ENCODE results near the gene TNRC6C. TPM values are rescaled to one million over a fixed set of nuclear protein-coding genes. Genes with fewer than 3 reads are reported as not detected.

TNRC6C gene
- total RNA-seq, 3 donors from 2014 or later (not counting 1 experiment from before 2014, with no cell fraction given) = 74.3 to 100 (median 76.3) TPM

GRCh38 chr17:77916703-77917481, 41.6 kb upstream of the TNRC6C start:
- DNase-seq = peak in 1 of 2 donors; percentile 38
- WGBS (ENCODE audit: insufficient coverage) = 9% methylated on average over 17 of the region's 17 CpGs
- peaks cover 14 to 15% of the 10 kb centered on the region in 2 donors for H3K4me1 Mint-ChIP-seq

GRCh38 chr17:77919276-77919675, 39.2 kb upstream of the TNRC6C start:
- H3K4me3 ChIP-seq (ENCODE audit: low read length) = no peak overlapping the region
- Mint-ChIP-seq H3K36me3 (no peaks in the 10 kb centered on the region), H3K9me3 (no peaks in the 10 kb centered on the region), H3K27ac (no peak overlapping the region), H3K27me3 (ENCODE audit: low read depth in 2 of 2) (peaks cover 37 to 50% of the 10 kb centered on the region in 2 donors), H3K4me1 (peaks cover 14 to 15% of the 10 kb centered on the region in 2 donors), H3K4me3 (no peak overlapping the region)
- no peak overlapping the region for H3K27ac ChIP-seq (ENCODE audit: low read length)
- TF ChIP-seq CTCF (IDR thresholded peaks at IDR 0.05) = no peak
- no peaks in the 10 kb centered on the region for H3K9me3 ChIP-seq (ENCODE audit: control insufficient read depth, insufficient read depth, low read length)
- no peaks in the 10 kb centered on the region for H3K36me3 ChIP-seq (ENCODE audit: control insufficient read depth, insufficient read depth, low read length)
- peaks cover 8% of the 10 kb centered on the region for H3K27me3 ChIP-seq (ENCODE audit: control insufficient read depth, insufficient read depth, low read length)
- 93% methylated on average over 3 of the region's 3 CpGs for WGBS (ENCODE audit: insufficient coverage)
- DNase-seq (no peak), ATAC-seq (no peak)
- H3K4me1 ChIP-seq (ENCODE audit: control insufficient read depth, insufficient read depth, low read length) = peaks cover 8% of the 10 kb centered on the region
- intact Hi-C loops (cut with micrococcal nuclease) = no loop called here

More at GRCh38 chr17:77916703-77917481, 41.6 kb upstream of the TNRC6C start:
- Histone ChIP-seq H3K36me3 (ENCODE audit: control insufficient read depth, insufficient read depth, low read length) (no peaks in the 10 kb centered on the region), H3K4me1 (ENCODE audit: control insufficient read depth, insufficient read depth, low read length) (peaks cover 8% of the 10 kb centered on the region), H3K9me3 (ENCODE audit: control insufficient read depth, insufficient read depth, low read length) (no peaks in the 10 kb centered on the region), H3K4me3 (ENCODE audit: low read length) (no peak overlapping the region), H3K27ac (ENCODE audit: low read length) (no peak overlapping the region), H3K27me3 (ENCODE audit: control insufficient read depth, insufficient read depth, low read length) (peaks cover 8% of the 10 kb centered on the region)
- peak; percentile 38 to 72 (median 68) for ATAC-seq
- Mint-ChIP-seq H3K27ac (peak overlapping the region in 1 of 2 donors; percentile 32), H3K36me3 (no peaks in the 10 kb centered on the region), H3K9me3 (no peaks in the 10 kb centered on the region), H3K4me3 (peak overlapping the region; percentile 53), H3K27me3 (ENCODE audit: low read depth in 2 of 2) (peaks cover 42 to 50% of the 10 kb centered on the region in 2 donors)
- no peak for TF ChIP-seq CTCF (IDR thresholded peaks at IDR 0.05)
- intact Hi-C loops (cut with micrococcal nuclease) = no loop called here

- ATAC-seq (no peak), DNase-seq (no peak)
- intact Hi-C loops (cut with micrococcal nuclease) = no loop called here
- H3K36me3 Mint-ChIP-seq = no peaks in the 10 kb centered on the region
- Histone ChIP-seq H3K4me3 (ENCODE audit: low read length) (no peak overlapping the region), H3K27ac (ENCODE audit: low read length) (no peak overlapping the region), H3K27me3 (ENCODE audit: control insufficient read depth, insufficient read depth, low read length) (no peaks in the 10 kb centered on the region), H3K9me3 (ENCODE audit: control insufficient read depth, insufficient read depth, low read length) (no peaks in the 10 kb centered on the region), H3K4me1 (ENCODE audit: control insufficient read depth, insufficient read depth, low read length) (no peaks in the 10 kb centered on the region), H3K36me3 (ENCODE audit: control insufficient read depth, insufficient read depth, low read length) (no peaks in the 10 kb centered on the region)
- no peak for TF ChIP-seq CTCF (IDR thresholded peaks at IDR 0.05)
- no peak overlapping the region for H3K4me3 Mint-ChIP-seq
- H3K27me3 Mint-ChIP-seq (ENCODE audit: low read depth in 2 of 2) = peaks cover 14% of the 10 kb centered on the region in 2 donors
- WGBS (ENCODE audit: insufficient coverage) = 86% methylated on average over 9 of the region's 9 CpGs
- H3K9me3 Mint-ChIP-seq = no peaks in the 10 kb centered on the region
- H3K4me1 Mint-ChIP-seq = peaks cover 0 to 11% of the 10 kb centered on the region in 2 donors
- no peak overlapping the region for H3K27ac Mint-ChIP-seq
Observed at GRCh38 chr17:77923135-77923534, 35.4 kb upstream of the TNRC6C start.
